Globus pallidus (tissue), 1 donor: Measurements from ENCODE around the gene CD81.

Experiments
- DNase-seq: peaks from one replicate; pipeline ENCODE4 v3.0.0-alpha.2; 2015; ENCODE audit warnings: low spot score

The CD81 gene

DNA sequence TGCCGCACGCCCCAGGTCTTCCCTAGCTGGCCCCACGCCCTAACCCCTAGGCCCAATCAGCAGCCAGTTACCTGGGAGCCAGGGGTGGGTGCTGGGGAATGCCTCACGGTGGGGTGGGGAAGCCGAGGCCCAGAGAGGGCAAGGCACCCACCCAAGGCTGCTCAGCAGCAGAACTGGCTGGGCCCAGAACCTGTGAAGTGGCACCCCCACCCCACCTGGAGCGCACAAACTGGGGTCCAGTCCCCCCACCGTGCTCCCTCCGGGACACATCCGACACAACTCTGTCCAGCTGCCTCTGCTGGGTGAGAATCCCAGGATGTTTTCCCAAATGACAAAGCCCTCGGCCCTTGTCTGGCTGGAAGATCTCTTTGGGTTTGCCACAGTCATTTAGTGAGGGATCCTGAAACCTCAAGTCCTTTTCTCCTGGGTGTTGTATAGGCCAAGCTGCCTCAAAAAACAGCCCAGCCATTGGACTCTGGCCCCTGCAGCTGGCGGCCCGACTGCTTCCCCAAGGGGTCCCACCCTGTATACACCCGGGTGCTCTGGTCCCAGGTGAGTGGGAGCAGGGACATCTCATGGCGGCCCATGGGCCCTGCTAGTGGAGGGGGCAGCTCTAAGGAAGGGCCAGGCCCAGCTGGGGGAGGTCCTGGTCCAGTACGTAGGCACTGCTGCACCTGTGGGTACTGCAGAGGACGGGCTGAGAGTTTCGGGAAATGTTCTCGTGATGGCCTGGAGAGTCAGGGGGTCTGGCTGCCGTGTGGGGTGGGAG, 44.3 kb downstream of the CD81 start:
- no peak for DNase-seq

DNA sequence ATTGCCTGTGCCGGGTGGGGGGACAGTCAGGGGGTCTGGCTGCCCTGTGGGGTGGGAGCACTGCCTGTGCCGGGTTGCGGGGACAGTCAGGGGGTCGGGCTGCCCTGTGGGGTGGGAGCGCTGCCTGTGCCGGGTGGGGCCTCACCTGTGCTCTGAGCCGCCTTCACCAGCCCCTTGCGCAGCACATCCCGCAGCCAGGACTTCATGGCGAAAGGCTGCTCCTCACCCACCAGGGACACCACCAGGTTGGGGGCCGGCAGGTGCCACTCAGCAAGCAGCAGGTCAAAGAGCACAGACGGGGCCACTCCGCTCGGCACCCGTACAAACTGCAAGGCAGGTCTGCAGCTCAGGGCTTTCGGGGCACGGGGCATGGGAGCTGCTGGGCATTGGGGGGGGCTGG, 44.9 kb downstream of the CD81 start:
- DNase-seq, result no peak

DNA sequence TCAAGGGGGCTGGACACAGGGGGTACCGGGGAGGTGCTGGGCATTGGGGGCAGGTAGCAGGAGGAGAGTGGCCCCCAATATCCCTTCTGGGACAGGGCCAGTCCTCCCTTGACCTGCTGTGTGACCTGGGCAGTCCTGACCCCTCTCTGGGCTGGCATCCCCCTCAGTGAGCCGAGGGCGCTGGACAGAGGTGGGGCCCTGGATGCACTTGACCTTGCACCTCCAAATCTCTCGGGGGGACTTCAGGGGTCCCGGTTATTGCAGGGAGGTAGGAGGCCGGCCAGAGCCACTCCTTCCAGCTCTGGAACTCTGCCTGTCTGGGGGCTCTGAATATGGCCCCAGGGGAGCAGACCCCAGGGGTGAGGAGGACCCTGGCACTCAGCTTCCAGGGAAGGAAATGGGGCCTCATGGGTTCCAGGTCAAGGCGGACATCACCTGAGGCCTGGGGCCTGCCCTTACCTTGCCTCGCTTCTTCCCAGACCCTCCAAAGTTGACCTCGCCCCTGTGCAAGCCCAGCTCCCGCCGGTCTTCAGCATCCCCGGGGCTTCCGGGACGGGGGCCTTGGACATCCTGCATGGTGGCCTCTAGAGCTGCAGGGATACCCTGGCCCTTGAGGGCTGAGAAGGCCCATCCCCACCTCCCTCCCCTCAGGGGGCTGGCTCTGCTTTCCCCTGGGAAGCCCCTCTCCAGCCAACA, 45.5 kb downstream of the CD81 start:
- DNase-seq, result no peak

DNA sequence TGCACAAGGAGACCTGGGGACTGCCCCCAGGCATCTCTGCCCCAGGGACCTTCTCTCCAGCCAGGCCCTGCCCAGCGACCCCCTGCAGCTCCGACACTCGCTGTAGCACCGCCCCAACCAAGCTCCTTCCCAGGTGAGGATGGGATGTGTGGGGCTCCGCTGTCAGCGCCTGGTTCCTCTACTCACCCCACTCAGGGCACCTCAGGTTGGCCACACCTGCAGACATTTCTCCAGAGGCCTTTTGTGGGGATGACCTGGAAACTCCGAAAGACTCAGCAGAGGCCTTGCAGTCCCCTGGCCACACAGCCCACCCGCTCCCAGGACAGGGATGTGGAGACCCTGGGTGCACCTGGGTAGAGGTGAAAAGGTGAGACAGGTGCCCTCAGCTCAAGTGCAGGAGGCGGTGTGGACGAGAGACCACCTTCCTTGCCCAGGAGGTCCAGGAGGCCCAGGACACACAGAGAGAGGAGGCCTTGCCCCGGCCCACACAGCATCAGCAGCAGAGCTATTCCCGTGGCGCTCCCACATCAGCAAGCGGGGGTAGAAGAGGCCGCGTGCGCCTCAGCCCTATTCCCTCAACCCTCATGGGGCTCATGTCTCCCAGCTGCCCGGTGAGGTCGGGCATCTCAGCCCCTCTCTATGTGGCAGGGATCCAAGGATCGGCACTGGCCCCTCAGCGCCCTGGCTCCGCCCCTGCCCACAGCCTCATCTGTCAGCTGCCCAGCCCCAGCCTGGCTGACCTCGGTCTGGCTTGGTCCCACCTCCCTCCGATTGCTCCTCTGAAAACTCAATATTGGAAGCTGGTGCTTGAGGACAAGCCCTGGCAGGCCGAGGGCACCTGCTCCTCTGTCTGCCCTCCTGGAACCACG, 46.3 kb downstream of the CD81 start:
- no peak for DNase-seq

DNA sequence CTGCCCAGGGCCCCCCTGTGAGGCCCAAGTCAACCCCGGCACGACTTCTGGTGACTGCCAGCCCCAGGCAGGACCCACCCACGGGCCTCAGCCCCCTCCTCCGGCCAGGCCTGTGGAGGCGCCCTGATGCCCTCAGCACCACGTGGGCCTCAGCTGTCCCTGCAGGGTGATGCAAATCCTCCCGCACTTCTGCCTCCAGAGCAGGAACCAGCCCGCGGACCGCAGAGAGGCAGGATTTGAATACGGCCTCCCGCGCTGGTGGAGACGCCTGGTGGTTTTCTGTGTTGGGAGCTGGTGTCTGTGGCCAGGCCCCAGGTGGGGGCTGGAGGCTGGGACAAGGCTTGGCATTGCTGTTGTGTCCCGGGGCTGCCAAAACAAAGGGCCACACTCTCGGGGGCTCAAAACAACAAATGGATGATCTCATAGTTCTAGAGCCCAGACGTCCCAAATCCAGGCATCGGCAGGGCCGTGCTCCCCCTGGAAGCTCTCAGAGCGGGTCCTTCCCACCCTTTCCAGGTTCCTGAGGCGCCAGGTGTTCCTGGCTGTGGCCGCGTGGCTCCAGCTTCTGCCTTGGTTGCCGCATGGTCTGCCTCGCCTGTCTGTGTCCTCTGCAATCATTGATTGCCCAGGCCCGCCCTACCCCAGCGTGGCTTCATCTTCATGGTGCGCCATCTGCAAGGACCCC, 47.8 kb downstream of the CD81 start:
- no peak for DNase-seq

DNA sequence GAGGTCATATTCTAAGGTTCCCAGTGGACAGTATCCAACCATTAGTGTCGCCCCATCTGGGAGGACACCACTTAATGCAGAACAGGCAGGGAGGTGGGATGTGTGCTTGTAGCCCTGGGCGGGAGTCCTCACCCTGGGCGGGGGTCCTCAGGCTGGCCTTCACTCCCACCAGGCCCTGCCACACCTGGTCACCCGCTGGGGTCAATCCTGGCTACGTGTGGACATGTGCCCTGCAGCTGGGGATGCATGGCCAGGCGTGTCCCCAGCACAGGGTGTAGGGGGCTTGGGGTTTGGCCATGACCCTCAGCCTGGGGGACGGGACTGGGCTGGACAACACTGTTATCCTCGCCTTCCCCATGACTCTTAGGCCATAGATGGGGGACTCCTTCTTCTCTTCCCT, 48.4 kb downstream of the CD81 start:
- no peak for DNase-seq

DNA sequence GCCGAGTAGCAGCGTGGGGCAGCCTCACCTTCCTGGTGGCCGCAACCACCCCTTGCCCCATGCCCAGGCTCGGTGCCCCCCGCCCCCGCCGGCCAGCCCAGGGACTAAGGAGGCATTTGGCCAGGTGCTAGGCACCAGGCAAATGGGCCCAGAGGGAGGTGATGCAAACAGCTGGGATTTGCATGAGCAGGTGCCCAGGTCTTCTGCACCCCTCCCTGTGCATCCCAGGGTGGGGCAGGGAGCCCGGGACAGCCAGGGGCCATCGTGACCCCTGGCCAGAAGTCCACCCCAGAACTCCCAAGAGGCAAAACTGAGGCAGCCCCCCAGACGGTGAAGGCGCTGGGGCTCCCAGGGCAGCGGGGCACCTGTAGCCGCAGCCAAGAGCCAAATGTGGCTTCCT, 49.1 kb downstream of the CD81 start:
- DNase-seq, result no peak

DNA sequence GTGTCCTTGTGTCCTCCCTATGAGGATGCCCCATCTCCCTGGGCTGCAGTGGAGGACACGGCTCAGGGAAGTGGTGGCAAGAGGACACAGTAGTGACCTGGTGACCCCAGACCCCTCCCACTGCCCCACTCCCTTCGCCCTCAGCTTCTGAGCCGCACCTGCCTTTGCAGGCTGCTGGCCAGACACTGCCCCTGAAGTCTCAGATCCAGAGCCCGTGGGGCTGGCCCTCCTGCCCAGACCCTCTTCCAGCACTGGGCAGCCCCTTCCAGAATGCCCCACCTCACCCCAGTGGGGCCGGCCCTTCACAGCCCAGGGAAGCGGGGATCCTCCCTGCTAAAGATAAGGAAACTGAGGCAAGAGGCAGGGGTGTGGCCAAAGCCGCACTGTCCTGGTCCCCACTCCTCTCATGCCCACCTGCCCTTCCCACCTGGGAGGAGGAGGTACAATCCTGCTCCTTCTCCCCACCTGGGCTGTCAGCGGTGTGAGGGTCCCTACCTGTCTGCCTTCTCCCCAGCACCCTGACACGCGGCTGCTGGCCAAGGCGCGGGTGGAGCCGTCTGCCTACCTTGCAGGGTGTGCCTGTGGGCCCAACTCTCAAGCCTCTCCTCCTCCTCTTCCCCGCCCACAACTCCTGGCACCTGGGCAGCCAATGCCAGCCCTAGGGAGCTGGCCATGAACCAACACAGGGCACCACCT, 49.9 kb downstream of the CD81 start:
- DNase-seq, result no peak

DNA sequence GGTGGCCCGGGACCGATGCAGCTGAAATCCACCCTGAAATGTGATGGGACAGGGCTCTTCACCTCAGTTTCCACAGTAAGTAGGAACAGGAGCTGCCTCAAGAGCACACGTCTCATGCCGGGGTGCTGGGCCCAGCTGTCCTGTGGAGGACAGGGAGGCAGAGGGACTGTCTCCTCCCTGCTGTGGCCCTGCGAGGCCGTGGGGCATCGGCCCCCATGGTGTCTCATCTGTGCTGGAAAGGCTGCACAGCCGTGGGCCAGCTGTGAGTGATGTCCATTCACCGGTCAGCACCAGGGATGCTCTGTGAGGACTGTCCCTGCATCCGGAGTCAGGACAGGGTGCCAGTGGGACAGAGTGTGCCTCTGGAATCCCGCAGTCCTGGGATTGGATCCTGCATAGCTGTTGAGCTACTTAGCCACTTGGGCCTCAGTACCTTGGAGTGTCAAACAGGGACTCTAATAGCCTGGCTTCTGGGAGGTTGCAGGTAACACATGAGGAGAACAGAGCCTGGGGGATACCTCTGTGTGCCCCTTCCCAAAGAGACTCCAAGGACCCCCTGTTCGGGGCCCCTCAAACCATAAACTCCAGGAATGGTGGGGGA, 50.7 kb downstream of the CD81 start:
- DNase-seq, result no peak

DNA sequence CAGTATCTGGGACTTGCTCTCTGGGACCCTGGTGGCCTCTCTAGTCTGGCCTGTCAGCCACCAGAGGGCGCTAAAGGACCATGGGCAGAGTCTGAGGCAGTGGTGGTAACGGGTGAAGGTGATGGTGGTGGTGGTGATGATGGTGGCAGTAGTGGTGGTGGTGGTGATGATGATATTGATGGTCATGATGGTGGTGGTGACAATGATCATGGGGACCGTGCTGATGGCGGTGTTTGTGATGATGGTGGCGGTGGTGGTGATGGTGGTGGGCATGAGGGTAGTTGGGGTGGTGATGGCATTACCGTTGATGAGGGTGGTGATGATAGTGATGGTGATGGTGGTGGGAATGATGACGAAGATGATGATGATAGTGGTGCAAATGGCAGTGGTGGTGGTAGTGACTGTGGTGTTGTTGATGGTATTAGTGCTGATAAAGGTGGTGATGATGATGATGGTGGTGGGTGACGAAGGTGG, 51.2 kb downstream of the CD81 start:
- DNase-seq, result peak; percentile 43

DNA sequence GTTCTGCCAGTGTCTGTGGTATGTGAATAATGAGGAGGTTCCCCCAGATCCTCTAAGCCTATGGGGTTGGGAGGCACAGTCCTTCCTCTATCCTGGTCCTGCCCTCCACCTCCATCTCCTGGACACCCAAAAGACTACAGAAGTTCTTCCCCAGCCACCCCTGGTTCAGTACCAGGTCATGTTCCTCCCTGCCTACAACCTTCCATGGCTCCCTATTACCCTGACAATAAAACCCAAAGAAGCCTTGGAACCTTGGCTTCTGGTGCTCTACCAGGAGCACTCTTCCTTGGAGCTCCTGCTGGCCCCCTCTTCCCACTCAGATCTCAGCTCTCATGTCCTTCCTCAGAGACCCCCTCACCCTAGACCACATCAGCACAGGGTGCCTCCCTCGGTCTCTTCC, 54.3 kb downstream of the CD81 start:
- no peak for DNase-seq

DNA sequence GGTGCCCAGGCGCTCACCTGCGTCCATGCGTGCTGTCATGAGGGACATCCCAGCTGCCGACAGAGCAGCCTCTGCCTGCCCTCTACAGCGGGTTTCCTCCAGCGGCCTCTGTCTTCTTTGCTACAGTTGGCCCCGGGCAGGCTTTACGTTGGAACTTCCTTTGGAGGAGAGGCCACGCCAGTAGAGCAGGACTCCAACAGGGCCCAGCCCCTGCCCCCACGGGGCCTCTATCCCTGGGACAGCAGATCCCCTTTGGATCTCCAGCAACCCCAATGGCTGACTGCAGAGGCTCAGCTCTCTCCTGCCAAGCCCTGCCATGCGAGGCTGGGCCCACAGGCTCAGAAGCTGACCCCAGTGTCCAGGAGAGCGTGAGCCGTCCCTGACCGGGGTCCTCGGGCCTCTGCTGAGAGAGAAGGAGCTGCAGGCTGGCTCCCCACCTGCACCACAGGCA, 55.1 kb downstream of the CD81 start:
- no peak for DNase-seq

DNA sequence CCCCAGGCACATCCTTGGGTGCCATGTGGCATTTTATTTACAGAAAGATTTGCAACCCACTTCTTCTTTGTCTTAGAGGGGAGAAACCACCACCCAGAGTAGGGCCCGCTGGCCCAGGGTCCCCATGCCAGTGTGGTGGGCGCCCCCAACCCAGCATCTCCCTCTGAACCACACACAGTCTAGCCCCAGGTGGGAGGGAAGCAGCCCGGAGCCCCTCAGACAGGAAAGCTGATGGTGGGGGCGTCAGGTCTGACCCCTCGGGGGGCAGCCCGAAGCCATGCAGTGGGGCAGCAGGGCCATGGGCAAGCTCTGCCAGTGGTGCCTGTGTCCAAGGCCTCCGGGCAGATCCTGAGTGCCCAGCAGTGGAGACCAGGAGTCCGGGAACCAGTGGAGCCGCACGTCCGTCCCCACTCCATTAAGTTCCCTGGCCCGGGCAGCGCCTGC, 55.5 kb downstream of the CD81 start:
- DNase-seq, result no peak

DNA sequence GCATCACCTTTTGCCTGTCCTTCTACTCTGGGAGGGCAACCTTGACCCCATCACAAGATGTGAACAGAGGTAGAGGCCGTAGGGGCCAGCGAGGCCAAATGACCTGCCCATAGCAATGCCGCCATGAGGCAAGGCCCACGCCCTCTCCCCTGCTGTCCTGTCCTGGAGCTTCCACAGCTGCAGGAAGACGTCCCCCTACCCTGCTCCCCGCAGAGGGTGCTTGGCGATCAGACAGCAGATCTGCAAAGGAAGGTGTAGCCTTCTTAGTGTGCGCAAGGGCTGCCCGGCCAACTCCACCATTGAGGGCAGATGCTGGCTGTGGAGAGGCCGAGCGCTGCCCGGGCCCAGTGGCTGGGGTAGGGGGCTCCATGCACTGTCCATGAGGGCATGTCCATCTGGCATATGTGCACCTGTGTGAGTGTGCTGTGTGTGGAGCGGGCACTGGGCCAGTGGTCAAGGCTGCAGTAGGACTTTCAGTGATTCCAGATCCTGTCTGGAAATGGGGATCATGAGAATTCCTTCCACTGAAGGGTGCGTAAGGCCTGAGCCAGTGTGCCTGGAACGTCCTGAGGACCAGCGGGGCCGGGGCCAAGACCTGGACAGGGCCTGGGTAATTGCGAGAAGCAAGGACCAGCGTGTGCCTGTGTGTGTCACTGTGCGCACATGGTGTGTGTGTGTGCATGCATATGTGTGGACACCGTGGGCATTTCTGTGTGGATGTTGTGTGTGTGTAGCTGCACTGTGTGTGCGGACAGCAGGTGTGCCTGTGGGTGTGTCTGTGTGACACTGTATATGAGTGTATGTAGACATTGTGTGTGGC, 56.2 kb downstream of the CD81 start:
- DNase-seq, result no peak

DNA sequence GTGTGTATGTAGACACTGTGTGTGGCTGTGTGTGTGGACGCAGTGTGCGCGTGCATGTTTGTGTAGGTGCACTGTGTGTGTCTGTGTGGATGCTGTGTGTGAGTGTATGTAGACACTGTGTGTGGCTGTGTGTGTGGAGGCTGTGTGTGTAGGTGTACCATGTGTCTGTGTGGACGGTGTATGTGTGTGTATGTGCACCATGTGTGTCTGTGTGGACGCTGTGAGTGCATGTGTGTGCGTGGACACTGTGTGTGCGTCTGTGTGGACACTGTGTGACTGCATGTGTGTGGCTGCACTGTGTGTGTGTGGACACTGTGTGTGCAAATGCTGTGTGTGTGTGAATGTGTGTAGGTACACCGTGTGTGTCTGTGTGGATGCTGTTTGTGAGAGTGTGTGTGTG, 56.9 kb downstream of the CD81 start:
- no peak for DNase-seq

DNA sequence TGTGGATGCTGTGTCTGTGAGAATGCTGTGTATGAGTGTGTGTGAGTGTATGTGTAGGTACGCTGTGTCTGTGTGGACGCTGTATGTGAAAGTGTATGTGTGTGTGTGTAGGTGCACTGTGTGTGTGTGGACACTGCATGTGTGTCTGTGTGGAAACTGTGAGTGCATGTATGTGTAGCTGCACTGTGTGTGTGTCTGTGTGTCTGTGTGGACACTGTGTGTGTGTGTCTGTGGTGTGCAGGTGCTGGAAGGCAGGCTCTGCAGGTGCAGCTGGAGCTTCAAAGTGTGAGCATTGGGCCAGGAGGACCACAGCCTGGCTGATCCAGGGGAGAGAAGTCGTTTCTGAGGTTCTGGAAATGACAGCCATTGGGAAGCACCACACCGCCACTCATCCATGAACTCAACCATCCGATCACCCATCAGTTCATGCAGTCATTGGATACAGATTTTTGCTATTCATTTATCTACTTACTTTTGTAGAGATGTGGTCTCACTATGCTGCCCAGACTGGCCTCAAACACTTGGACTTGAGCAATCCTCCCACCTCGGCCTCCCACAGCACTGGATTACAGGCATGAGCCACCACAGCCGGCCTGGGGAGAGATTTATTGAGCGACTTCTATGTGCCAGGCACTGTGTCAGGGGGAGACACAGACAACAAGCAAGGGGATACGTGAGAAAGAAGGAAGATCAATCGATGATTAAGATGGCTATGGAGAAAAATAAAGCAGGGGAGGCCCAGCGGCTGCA, 57.6 kb downstream of the CD81 start:
- DNase-seq, result no peak

DNA sequence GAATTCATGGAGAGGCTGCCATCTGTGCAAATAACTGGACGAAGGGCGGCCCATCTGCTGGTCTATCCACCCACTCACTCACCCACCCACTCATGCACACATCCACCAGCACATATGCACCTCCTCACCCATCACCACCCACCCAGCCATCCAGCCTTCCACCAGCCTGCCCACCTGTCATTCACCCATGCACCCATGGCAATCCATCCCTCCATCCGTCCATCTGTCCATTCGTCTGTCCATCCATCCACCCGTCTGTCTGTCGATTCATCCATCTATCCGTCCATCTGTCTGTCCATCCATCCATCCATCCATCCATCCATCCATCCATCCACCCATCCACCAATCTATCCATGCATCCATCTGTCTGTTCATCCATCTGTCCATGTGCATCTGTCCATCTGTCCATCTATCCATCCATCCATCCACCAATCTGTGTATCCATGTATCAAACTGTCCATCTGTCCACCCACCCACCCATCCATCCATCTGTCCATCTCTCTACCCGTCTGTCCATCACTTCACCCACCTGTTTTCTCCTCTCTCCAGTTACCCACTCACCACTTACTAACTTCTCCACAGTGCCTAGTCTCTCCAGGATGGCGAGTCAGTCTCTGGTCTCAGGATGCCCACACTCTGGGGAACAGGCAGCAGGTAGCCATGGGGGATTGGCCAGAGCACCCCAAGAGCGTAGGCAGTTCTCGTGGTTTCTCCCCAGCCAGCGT, 58.3 kb downstream of the CD81 start:
- DNase-seq, result no peak

DNA sequence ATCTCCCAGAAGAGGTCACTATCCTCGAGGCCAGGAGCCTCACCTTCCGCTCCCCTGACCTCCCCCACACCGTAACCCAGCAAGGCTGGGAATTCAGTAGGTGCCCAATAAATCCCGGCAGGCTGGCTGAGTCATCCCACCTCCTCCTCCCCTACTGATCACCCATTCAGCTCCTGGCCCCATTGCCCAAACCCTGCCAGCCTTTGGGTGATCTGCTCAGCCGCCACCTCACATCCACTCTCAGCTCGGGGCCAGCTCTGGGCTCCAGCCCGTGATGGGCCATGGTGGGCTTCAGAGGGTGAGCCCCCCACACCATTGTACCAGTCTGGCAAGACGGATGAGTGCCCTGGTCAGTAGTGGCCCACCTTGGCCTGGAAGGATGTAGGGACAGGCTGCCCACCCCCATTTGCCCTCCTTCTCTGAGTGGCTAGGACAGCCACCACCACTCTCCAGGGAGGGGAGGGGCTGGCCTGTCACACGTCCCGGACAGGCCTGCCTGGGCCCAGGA, 59.0 kb downstream of the CD81 start:
- no peak for DNase-seq
